ENCODE results near the gene SPATS2. TPM values are rescaled to one million over a fixed set of nuclear protein-coding genes. Genes with fewer than 3 reads are reported as not detected.

The SPATS2 gene
- total and polyA plus RNA-seq, 7 donors, result 4.4 to 10.6 (median 9.1) TPM

DNA sequence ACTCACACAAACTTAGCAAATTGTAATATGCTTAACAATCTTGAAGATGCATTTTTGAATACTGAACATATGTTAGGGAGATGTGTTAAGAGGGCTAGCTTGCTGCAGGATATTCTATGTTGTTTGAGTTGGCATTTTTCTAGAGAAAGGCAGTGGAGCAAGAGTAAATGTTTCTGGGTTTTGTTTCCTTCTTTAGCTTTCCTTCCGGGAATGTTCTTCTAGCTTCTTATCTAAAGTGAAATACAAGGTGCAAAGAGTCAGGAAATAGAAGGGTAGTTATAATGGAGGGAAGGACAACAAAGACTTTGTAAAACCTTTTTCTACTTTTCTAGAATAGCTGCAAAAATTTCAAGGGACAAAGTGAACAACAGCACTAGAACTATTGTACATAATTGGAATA lies 94.0 kb downstream of the SPATS2 start:
- Histone ChIP-seq H3K4me1 (peaks cover 7% of the 10 kb centered on the region), H3K27ac (no peak overlapping the region), H3K27me3 (ENCODE audit: insufficient read depth in 3 of 3, low read length in 2 of 3) (no peaks in the 10 kb centered on the region), H3K9me3 (no peaks in the 10 kb centered on the region), H3K4me3 (no peak overlapping the region), H3K36me3 (ENCODE audit: insufficient read depth in 1 of 2, low read depth in 1 of 2) (peaks cover 0 to 11% of the 10 kb centered on the region in 2 donors)
- TF ChIP-seq, protein P1, sequence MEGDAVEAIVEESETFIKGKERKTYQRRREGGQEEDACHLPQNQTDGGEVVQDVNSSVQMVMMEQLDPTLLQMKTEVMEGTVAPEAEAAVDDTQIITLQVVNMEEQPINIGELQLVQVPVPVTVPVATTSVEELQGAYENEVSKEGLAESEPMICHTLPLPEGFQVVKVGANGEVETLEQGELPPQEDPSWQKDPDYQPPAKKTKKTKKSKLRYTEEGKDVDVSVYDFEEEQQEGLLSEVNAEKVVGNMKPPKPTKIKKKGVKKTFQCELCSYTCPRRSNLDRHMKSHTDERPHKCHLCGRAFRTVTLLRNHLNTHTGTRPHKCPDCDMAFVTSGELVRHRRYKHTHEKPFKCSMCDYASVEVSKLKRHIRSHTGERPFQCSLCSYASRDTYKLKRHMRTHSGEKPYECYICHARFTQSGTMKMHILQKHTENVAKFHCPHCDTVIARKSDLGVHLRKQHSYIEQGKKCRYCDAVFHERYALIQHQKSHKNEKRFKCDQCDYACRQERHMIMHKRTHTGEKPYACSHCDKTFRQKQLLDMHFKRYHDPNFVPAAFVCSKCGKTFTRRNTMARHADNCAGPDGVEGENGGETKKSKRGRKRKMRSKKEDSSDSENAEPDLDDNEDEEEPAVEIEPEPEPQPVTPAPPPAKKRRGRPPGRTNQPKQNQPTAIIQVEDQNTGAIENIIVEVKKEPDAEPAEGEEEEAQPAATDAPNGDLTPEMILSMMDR (IDR thresholded peaks at IDR 0.05), result no peak
- DNase-seq, result no peak
- no peak for ATAC-seq
- intact Hi-C loops (cut with DNase I), result no loop called here
- WGBS, 3 donors, result 53 to 77% (median 72%) methylated on average over 1 of the region's 1 CpG

DNA sequence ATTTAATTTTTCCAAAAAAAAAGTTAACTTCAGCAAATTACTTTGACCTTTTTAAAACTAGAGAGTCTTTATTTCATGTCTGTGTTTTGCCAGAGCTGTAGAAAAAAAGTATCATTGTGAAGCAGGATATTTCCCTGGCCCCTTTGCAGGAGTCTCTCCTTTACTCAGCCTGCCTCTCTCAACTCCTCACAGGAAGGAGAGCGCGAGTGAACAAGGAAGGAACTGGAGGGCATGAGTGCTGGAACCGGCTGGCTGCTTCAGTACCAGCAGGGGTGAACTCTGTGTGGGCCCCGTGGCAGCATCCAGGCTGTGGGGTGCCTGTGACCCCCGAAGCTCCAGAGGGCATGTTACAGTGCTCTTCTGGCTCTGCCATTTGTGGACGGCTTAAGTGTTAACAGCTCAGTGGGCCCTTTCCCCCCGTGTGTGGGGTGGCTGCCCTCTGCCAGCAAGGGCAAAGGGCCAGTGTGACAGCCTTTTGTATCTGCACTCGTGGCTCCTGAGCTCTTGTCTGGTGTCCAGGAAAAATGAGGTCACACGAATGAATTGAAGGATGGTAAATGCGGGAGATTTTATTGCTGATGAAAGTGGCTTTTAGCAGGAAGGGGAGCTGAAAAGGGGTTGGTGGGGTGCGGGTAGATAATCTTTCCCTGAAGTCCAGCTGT lies 95.0 kb downstream of the SPATS2 start:
- TF ChIP-seq, protein P1 (IDR thresholded peaks at IDR 0.05), result no peak
- peaks cover 7% of the 10 kb centered on the region for H3K4me1 ChIP-seq
- peak; percentile 48 to 88 (median 67) for ATAC-seq

GRCh38 chr12:49465132-49465531 lies 97.9 kb downstream of the SPATS2 start:
- Histone ChIP-seq H3K9me3 (no peaks in the 10 kb centered on the region), H3K27me3 (ENCODE audit: insufficient read depth in 3 of 3, low read length in 2 of 3) (no peaks in the 10 kb centered on the region), H3K27ac (no peak overlapping the region), H3K4me1 (peaks cover 7% of the 10 kb centered on the region), H3K36me3 (ENCODE audit: insufficient read depth in 1 of 2, low read depth in 1 of 2) (peaks cover 0 to 11% of the 10 kb centered on the region in 2 donors), H3K4me3 (no peak overlapping the region)
- DNase-seq, result no peak
- intact Hi-C loops (cut with DNase I), result no loop called here
- 97 to 100% (median 100%) methylated on average over 2 of the region's 2 CpGs for WGBS, 3 donors
- TF ChIP-seq, protein P1 (IDR thresholded peaks at IDR 0.05), result no peak
- no peak for ATAC-seq

More for the DNA sequence above, 95.0 kb downstream of the SPATS2 start:
- peak; percentile 24 to 68 for DNase-seq
- H3K27ac ChIP-seq, result peak overlapping the region; percentile 33
- H3K9me3 ChIP-seq, result no peaks in the 10 kb centered on the region
- intact Hi-C loops (cut with DNase I), result no loop called here
- peaks cover 0 to 11% of the 10 kb centered on the region in 2 donors for H3K36me3 ChIP-seq (ENCODE audit: insufficient read depth in 1 of 2, low read depth in 1 of 2)
- H3K27me3 ChIP-seq (ENCODE audit: insufficient read depth in 3 of 3, low read length in 2 of 3), result no peaks in the 10 kb centered on the region
- 20 to 31% (median 26%) methylated on average over 11 of the region's 11 CpGs for WGBS, 3 donors
- H3K4me3 ChIP-seq, result no peak overlapping the region

GRCh38 chr12:49470986-49471385 lies 103.7 kb downstream of the SPATS2 start:
- Histone ChIP-seq H3K9me3 (no peaks in the 10 kb centered on the region), H3K4me1 (peaks cover 9% of the 10 kb centered on the region), H3K4me3 (no peak overlapping the region), H3K36me3 (ENCODE audit: insufficient read depth in 1 of 2, low read depth in 1 of 2) (no peaks in the 10 kb centered on the region), H3K27me3 (ENCODE audit: insufficient read depth in 3 of 3, low read length in 2 of 3) (no peaks in the 10 kb centered on the region), H3K27ac (no peak overlapping the region)
- TF ChIP-seq, protein P1 (IDR thresholded peaks at IDR 0.05), result no peak
- ATAC-seq, result peak in 3 of 4 donors; percentile 35 to 65 (median 49)
- intact Hi-C loops (cut with DNase I), result no loop called here
- DNase-seq, result no peak

DNA sequence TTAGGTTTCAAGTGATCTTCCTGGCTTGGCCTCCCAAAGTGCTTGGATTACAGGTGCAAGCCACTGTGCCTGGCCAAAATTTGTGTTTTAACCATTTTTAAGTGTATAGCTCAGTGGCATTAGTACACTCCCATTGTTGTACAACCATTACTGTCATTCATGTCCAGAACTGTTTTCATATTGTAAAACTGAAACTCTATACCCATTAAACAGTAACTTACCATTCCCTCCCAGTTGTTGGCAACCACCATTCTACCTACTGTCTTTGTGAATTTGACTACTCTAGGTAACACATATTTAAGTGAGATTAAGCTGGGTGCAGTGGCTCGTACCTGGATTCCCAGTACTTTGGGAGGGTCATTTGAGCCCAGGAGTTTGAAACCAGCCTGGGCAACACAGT lies 104.3 kb downstream of the SPATS2 start:
- TF ChIP-seq, protein P1 (IDR thresholded peaks at IDR 0.05), result no peak
- DNase-seq, result no peak
- ATAC-seq, result no peak
- WGBS, 3 donors, result 93 to 97% (median 96%) methylated on average over 1 of the region's 1 CpG
- Histone ChIP-seq H3K27ac (no peak overlapping the region), H3K4me3 (no peak overlapping the region), H3K27me3 (ENCODE audit: insufficient read depth in 3 of 3, low read length in 2 of 3) (no peaks in the 10 kb centered on the region), H3K9me3 (no peaks in the 10 kb centered on the region), H3K36me3 (ENCODE audit: insufficient read depth in 1 of 2, low read depth in 1 of 2) (no peaks in the 10 kb centered on the region), H3K4me1 (peaks cover 9% of the 10 kb centered on the region)
- intact Hi-C loops (cut with DNase I), result no loop called here
